ENCODE results near the gene ULK2. TPM values are rescaled to one million over a fixed set of nuclear protein-coding genes. Genes with fewer than 3 reads are reported as not detected.
A peak's percentile ranks its signal among the peaks of the same experiment; 100 is the strongest.

ULK2 gene
- total RNA-seq, 1 experiment from 2014 or later, result 7.2 TPM

DNA sequence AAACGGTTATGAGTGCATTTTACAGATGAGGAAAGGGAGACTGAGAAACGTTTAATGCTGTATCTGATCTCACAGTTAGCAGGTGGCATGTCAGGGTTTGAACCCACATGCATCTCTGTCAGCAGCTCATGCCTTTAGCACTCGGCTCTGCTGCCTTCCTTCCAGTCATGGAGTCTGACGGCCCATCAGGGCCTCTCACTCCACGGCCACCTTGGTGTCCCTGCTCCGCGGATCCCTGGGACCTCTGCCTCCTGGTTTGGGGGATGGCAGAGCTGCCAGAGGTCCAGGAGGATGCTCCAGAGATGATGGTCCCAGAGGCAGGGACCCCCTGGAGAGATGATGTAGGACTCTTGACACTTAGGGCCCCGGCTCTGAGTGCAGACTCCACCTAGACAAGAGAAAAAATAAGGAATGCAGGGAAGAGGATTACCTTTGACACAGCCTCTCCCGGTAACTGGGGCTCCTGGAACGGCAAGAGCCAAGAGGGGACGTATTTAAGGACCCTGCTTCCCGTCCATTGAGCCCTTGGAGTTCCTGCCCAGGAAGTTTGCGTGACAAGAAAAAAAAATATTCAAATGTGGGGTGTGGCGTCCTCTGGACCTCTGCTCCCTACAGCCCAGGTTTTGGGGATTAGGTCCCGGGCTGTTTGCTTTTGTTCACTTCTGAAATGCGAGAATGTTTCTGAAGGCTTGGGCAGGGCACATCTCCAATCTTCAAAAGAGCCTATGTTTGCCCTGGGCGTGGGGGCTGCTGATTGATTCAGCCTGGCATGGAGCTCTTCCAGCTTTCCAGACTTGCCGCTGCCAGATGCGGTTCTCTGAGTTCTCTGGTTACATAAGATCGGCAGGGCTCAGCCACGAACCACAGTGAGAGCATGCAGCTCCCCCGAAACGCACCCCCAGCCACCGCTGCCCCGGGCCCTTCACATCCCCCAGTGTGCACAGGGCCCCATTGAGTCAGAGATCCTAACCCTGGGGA lies 119.6 kb downstream of the ULK2 start, which contains the start of gene ALDH3A1:
ALDH3A1 (minus strand) TSS at position 470 of the 978 bp plus-strand sequence. CDS start 3,169 bp downstream, outside the sequence.
- DNase-seq (ENCODE audit: low read depth), result peak; percentile 32

DNA sequence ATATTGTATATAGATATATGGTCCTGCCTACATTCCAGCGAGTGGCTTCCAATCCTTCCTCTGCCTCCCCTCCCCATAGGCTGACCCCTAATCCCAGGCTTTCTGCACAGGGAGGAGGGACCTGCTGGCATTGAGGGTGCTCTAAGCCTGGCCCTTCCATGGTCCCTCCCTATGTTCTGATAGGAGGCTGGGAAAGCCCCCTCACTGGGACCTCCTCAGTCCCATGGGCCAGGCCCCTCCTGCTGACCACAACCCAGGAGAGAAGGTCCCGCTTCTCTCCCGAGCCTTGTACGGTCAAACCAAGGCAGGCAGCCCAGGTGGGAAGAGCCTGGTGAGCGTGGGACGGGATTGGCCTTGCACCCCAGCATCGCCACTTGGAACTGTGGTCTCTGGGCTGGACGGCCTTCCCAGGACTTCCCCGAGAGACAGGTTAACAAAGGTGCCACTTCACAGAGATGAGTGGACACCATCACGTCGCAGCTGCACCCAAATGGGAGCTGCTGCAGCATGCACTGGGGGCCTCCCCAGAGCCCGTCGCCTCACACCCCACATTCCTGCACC lies 120.5 kb downstream of the ULK2 start:
- DNase-seq (ENCODE audit: low read depth), result no peak

DNA sequence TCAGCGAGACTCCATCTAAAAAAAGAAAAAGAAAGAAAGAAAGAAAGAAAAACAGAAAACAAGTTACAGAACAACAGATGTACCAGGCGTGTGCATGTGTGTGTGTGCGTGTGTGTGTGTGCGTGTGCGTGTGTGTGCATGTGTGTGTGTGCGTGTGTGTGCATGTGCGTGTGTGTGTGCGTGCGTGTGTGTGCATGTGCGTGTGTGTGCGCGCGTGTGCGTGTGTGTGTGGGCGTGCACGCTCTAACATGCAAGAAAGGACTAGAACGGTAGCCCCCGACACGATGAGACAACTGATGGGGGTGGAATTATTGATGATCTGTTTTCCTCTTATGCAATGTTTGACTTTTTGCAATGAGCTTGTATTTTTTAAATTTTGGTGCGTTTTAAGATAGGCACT lies 121.2 kb downstream of the ULK2 start:
- no peak for DNase-seq (ENCODE audit: low read depth)

DNA sequence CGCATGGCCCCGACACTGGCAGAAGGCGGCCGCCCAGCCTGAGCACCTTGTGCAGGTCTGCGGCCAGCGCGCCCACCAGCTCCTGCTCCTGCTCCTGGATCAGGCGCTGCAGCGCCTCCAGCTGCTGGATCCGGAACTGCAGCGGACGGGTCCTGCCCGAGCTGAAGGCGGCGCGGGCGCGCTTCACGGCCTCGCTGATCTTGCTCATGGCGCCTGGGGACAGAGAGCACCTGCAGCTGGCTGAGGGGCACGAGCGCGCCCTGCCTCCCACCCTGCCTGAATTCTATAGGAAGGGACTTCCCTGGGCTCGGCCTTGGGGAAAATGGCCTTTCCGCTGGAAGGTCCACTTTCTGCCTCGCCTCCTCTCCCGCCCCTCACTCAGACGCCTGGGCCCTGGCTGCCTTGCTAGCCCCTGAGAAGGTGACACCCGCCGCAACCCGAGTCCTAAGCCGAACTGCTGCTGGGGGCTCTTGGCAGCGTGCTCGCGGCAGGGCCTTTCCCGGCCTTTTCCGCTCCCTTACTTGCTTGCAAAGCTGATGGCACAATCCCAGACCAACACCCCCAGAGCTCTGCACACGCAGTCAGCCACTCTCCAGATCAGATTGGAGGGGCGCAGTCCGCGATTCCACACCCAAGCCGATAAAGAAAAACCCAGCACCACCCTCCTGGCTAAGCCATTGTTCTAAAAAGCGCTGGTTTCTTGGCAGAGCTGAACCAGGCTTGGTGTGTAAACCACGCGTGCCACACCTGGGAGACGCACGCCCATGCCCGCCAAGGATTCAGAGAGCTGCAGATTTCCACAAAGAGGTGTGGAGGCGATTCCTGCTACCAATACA lies 122.6 kb downstream of the ULK2 start:
- DNase-seq (ENCODE audit: low read depth), result peak; percentile 89

DNA sequence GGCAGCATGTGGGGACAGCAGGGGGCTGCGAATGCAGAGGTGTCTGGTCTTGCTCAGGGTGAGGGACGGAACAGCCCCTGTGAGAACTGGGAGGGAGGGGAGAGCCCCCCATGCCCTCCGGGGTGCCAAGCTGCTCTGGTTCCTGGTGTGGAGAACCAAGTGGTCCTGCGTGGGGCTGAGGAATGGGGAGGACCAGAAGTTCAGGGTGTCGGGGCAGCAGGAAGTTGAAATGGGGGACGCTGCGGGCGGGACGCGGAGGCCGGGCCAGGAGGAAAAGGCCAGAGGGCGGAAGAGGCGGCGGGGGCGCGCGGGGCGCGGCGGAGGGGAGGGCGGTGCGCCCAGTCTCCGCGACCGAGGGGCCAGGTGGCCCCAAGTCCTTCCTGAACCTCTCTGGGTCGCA lies 123.2 kb downstream of the ULK2 start:
- no peak for DNase-seq (ENCODE audit: low read depth)

DNA sequence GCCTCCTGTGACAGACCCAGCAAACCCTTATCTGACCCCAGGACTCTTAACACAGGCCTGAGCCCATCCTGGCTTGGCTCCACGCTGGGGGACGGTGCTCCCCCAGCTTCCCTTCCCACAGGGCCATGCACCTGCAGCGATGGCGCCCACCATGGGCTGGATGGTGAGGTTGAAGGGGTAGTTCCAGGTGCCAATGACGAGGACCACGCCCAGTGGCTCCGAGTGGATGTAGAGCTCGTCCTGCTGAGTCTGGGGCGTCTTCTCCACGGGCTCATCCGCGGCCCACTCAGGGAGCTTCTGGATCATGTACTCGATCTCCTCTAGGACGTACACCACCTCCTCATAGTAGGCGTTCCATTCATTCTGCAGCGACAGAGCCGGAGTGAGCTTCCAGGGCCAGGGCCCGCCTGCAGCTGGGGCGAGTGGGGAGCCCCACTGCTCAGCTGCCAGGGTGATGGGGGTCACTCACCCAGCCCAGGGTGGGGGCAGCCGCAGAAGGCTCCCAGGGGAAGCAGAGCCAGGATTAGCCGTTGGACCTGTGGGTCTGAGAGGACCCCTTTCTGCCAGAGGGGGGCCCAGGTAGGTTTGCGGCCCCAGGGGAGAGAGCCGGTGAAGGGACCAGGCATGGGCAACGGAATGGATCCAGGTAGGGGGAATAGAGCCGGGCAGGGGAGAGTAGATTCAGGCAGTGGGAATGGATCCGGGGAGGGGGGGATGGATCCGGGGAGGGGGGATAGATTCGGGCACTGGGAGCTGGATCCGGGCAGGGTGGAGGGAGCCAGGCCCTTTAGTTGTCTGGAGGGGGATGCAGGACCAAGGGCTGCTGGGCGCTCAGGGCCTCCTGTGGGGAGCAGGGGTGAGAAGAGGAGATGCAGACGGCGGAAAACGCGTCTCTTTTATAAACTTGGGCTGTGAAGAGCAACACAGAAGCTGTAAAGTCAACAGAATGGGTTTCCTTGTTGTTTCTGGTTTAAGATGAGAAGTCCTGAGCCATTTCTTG lies 124.3 kb downstream of the ULK2 start:
- DNase-seq (ENCODE audit: low read depth), result no peak

DNA sequence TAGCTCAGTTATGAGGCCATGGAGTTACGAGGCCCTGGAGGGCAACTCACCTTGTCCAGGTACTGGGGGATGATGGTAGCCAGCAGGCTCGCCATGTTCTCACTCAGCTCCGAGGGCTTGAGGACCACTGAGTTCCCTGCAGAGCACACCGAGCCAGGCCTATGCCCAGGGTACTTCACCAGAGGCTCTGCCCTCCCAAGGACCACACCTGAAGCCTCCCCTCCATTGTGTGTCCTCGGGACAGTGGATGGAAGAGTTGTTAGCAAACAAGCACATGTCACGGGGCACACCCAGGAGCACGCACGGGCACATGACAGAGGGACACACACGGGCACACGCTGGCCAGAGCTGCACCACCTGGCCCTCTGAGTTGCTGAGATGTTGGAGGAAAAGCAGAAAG lies 125.2 kb downstream of the ULK2 start:
- DNase-seq (ENCODE audit: low read depth), result no peak

DNA sequence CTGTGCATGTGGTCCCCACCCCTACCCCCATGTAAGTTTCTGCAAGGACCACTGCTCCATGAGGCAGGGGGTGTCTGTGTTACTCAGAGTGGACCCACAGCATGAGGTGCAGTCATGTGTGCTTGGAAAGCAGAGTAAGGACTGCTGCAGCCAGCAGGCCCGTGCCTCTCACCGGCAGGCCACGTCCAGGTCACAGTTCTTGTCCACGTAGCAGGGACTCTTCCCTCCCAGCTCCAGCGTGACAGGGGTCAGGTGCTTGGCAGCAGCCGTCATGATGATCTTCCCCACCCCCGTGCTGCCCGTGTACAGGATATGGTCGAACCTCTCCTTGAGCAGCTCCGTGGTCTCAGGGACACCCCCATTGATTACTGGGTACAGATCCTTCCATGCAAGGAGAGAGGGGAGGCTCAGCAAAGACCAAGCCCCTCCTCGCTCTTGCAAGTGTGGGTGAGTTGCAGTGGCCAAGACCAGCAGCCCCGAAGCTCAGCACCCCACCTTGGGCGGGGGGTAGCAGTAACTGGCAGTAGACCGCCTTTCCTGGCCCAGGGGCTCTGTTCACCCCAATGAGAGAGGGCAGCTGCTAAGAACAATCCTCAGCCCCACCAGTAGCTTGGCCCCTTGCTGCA lies 125.8 kb downstream of the ULK2 start:
- no peak for DNase-seq (ENCODE audit: low read depth)

DNA sequence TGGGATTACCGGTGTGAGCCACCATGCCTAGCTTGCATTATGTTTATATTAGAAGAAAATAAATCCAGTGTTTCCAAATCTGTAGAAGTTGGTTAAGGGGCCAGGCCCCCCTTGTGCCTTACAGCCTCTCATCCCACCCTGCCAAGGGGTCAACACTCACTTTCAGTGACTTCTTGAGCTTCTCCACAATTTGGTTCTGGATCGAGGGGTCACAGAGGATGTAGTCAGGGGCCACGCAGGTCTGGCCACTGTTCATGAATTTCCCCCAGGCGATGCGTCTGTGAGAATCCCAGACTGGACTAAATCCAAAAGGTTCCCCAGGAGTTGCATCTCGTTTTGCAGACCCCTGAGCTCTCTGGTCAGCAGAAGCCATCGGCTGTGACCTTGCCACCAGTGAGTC lies 126.8 kb downstream of the ULK2 start:
- DNase-seq (ENCODE audit: low read depth), result no peak

DNA sequence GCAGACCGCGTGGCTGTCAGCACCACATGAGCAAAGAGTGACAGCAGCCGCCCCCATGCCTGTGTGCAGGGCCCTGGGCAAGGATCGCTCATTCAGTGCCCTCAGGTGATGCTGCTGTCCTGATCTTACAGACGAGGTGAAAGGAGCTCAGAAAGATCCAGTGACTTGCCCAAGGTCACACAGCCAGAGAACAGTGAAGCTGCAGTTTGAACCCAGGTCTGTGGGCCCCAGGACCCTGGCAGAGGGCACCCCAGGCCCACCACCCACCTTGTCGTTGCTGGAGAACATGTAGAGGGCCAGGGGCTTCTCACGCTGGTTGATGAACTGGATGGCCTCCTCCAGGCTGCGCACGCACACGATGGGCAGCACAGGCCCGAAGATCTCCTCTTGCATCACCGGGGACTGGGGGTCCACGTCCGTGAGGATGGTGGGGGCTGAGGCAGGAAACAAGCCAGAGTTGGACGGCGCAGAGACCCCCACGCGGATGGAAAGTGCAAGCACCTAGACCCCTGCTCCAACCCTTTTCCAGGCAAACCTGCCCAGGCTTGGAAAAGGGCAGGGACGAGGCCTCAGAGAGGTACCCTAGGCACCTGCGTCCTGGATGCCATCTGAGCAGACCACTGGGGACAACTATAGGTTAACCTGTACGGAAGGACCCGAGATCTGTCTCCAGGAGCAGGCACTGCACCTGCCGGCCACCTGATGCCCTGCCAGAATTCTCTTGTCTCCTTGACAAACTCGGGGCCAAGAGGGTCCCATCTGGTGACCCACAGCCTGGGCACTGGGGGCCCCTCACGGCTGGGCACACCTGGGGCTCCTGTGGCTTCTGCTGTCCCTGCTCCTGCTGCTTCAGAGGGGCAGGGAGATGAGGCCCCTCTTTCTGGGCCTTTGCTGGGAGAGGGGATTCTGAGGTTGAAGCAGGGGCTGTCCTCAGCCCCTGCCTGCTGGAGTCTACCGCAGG lies 128.2 kb downstream of the ULK2 start:
- no peak for DNase-seq (ENCODE audit: low read depth)

DNA sequence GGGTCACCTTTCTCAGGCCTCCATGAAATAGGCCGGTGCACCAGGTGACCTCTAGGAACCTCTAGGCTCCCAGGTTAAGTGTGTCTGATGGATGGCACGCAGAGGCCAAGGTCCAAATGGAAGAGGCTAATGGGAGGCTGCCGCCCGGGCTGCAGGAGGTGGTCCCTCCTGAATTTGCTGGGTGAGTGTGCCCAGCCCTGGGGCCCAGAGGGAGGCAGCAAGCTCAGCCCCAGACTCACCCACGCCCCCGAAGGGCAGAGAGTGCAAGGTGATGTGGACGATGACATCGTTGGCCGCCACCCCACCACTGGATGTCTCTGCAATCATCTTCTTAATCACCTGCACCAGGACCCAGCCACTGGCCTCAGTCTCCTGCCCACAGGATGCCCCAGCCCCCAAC lies 129.0 kb downstream of the ULK2 start:
- DNase-seq (ENCODE audit: low read depth), result no peak

DNA sequence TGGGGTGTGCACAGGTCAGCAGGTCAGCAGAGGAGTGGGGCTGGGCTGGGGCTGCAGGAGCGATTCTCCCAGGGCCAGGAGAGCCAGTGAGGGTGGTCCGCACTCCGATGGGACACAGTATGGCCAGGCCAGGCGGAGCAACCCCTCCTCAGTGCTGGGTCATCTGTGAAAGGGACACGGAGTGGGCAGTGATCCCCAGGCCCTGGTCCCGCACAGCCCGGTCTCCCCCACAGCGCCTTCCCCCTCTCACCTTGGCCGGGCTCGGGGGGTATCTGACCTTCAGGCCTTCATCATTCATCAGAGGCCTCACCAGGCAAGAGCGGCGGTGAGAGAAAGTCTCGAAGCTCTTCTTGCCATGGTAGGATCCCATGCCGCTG lies 129.7 kb downstream of the ULK2 start:
- DNase-seq (ENCODE audit: low read depth), result no peak

DNA sequence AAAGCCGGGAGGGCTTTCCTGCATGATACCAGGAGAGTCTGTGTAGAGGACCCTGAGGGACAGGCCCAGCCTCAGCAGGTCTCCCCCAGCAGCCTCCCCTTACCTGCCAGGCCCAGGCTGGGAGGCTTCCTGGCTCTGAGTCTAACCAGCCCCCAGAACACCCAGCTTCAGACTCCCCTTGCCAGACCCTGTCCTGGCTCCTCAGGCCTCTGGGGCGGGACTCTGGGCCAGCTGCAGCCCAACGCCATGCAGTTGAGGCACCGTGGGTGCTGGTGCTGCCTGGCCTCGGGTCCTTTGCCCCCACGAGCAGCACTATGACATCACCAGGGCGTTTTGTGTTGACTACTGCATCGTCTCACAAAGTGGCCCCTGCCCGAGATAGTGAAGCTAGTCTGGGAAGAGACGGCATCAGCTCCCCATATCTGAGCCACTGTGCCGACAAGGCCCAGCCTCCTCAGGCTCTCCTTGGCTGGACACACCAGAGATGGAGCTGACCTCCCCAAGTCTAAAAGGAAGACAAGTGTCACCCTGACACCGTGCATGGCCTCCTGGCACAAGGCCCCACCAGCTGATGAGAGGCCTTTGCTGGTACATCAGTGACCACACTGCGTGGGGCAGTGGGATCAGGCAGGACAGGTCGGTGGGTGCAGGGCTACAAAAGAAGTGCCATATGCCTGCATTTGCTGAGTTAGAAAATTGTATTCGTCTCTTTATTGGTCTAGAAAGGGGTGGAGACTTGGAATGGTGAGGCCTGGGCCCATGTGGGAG lies 130.2 kb downstream of the ULK2 start:
- DNase-seq (ENCODE audit: low read depth), result no peak

DNA sequence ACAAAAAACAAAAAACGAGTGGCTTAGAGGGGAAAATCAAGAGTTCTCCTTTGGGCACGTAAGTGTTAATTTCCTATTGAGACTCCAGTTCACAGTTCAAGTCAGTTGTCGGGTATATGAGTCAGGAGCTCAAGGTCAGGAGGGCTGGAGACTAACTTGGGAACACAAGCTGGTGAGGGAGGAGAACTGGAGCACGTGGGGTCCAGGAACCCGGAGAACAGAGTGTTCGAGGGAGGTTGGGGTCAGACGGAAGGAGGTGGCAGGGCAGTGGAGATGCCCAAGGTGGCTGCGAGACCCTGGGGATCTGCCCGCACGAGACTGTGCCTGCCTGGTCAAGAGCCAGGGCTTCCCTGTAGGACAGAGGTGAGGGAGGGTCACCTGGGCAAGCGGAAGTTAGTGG lies 131.7 kb downstream of the ULK2 start:
- DNase-seq (ENCODE audit: low read depth), result no peak

DNA sequence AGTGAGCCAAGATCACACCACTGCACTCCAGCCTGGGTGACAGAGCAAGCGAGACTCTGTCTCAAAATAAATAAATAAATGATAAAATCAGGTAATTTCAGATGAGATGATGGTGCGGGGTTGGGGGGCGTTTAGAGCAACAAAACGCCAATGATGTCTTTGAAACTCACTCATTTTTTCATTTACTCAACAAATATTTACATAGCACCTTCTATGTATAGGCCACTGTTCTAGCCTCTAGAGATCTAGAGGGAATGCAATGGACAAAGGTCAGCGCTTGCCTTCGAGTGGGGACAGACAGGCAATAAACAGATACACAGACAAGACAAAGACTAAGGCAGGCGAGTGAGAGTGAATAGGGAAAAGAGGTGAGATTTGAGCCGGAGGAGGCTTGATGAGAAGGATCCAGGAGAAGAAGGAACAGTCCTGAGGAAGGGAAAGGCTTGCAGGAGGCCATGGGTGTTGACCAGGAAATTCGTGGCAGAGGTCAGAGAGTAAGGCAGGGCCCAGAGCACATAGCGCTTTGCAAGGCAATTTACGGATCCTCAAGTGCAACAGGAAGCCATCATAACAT lies 133.7 kb downstream of the ULK2 start:
- DNase-seq (ENCODE audit: low read depth), result no peak

DNA sequence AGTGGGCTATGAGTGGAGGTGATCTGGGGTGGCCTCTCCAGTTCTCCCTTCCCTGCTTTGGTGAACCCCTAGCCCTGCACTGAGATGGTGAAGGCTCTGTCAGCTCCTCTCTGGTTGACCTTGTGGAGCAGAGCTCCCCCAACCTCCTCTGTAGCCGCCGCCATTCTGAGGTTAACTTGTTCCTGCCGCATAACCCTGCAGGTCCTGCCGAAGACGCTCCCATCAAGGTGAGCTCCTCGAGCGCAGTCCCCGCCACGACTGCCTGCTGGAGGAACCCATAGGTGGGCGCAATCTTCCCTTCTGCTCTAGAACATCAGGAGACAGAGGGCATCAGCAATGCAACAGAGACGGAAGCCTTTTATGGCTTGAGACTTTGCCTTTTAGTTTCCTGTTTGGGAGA lies 136.1 kb downstream of the ULK2 start:
- no peak for DNase-seq (ENCODE audit: low read depth)

DNA sequence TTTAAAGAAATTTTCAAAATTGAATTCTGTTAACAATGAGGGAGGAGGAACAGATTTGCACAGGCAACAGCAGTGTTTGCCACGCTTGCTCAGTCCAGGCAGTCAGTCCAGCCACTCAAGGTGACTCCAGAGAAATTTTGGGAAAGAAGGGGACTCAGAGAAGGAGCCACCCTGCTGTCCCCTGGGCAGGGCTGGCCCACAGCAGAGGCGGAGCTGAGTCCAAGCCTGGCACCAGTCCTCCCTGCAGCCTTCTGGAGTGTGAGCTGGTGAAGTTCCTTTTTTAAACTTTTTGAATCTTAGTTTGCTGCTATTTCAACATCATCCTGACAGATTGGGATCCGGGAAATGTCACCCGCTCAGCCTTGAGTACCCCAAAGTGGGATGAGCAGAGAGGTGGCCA lies 136.9 kb downstream of the ULK2 start:
- DNase-seq (ENCODE audit: low read depth), result no peak

DNA sequence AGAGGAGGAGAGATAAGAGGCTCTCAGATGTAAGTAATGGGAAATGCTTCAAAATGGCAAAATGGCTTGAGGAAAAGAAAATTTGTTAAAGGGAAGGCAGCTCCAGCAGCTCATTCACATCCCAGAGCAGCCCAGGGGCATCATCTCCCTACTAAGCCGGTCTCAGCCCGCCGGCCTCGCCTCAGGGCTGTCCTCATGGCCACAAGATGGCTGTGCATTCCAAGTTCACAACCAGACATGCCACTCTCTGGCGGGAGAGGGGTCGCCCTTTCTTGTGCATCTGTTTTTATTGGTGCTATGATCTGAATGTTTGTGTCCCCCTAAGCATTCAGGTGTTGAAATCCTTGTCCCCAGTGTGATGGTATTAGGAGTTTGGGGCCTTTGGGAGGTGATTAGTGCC lies 137.8 kb downstream of the ULK2 start:
- no peak for DNase-seq (ENCODE audit: low read depth)

Measured in Daoy (cell line).